PC-9 (cell line): ENCODE results near the gene PNMA6A. TPM values are rescaled to one million over a fixed set of nuclear protein-coding genes. Genes with fewer than 3 reads are reported as not detected.
"Not testable (repeated sequence)": the region's sequence is repeated elsewhere in the genome, so short reads cannot be mapped to it uniquely, and the experiment has no call there.

ENCODE experiments used
- Bru-seq: library from RNA; stranded (reverse); fragments of 400-500 nt; gene quantifications from one replicate; lab custom pipeline; 2021; lab: Mats Ljungman, UMichigan
- BruChase-seq, 2 experiments: library from RNA; stranded (reverse); fragments of 400-500 nt; gene quantifications; one replicate each; lab custom pipeline; 2021; lab: Mats Ljungman, UMichigan
- BruUV-seq: library from RNA; stranded (reverse); fragments of 400-500 nt; replicated peaks from 2 replicates; lab custom pipeline; 2021; lab: Mats Ljungman, UMichigan
- CTCF ChIA-PET: fragments of 300-600 bp; sonication (Branson Sonifier 250); formaldehyde crosslinking; loops from one replicate; lab custom pipeline; 2022; ENCODE audit warnings: antibody characterized with exemption; lab: Charles Lee
- POLR2A ChIA-PET: fragments of 300-600 bp; sonication (Branson Sonifier 250); formaldehyde crosslinking; loops from one replicate; lab custom pipeline; 2022; ENCODE audit warnings: antibody characterized with exemption; ENCODE audit not compliant: unreplicated experiment; lab: Charles Lee
- DNase-seq, 2 experiments: peaks; one replicate each; pipeline versions ENCODE4 v3.0.0 to v3.0.0-alpha.2; 2015 to 2022; ENCODE audit warnings: mixed read lengths in 1 of 2
- H2AFZ ChIP-seq: fragments of 200-600 bp; sonication (generic); 2 replicates; pipeline ENCODE4 v1.8.1; 2017; ENCODE audit warnings: antibody characterized with exemption
- H3F3A ChIP-seq: fragments of 200-600 bp; sonication (generic); 2 replicates; pipeline ENCODE4 v1.8.1; 2017; ENCODE audit warnings: antibody characterized with exemption, mild to moderate bottlenecking, low read depth; ENCODE audit not compliant: insufficient read depth
- H3K27ac ChIP-seq: fragments of 200-600 bp; sonication (generic); 2 replicates; pipeline ENCODE4 v1.6.1; 2016; ENCODE audit warnings: mixed run types
- H3K27me3 ChIP-seq: fragments of 200-600 bp; sonication (generic); 2 replicates; pipeline ENCODE4 v1.6.1; 2016; ENCODE audit warnings: low read depth, mixed run types; ENCODE audit not compliant: insufficient read depth
- H3K36me3 ChIP-seq: fragments of 200-600 bp; sonication (generic); 2 replicates; pipeline ENCODE4 v1.6.1; 2016; ENCODE audit warnings: low read depth, mixed run types
- H3K4me1 ChIP-seq: fragments of 200-600 bp; sonication (generic); replicated peaks from 2 replicates; pipeline ENCODE4 v1.6.1; 2016; ENCODE audit warnings: mixed run types; ENCODE audit not compliant: insufficient read depth
- H3K4me2 ChIP-seq: fragments of 200-600 bp; sonication (generic); 2 replicates; pipeline ENCODE4 v1.6.1; 2017; ENCODE audit warnings: mixed run types
- H3K4me3 ChIP-seq: fragments of 200-600 bp; sonication (generic); 2 replicates; pipeline ENCODE4 v1.6.1; 2016; ENCODE audit warnings: mixed run types
- H3K79me2 ChIP-seq: fragments of 200-600 bp; sonication (generic); 2 replicates; pipeline ENCODE4 v1.6.1; 2017; ENCODE audit warnings: low read depth, mixed run types
- H3K9me2 ChIP-seq: fragments of 200-600 bp; sonication (generic); 2 replicates; pipeline ENCODE4 v1.8.1; 2017; ENCODE audit warnings: mild to moderate bottlenecking; ENCODE audit not compliant: insufficient read depth
- H3K9me3 ChIP-seq: fragments of 200-600 bp; sonication (generic); 2 replicates; pipeline ENCODE4 v1.8.1; 2016; ENCODE audit warnings: low read depth; ENCODE audit not compliant: insufficient read depth
- H4K20me1 ChIP-seq: fragments of 200-600 bp; sonication (generic); 2 replicates; pipeline ENCODE4 v1.8.1; 2017; ENCODE audit not compliant: insufficient read depth
- EZH2 ChIP-seq: fragments of 200-600 bp; sonication (generic); IDR thresholded peaks from 2 replicates; pipeline ENCODE4 v1.8.0; 2017; ENCODE audit warnings: antibody characterized with exemption, low read depth
- intact Hi-C: fragments of 100-400 bp; cut with micrococcal nuclease; formaldehyde crosslinking; loops from one replicate; pipeline ENCODE4 v1.10.0; 2022; ENCODE audit not compliant: unreplicated experiment
- long read RNA-seq: library from polyadenylated mRNA; stranded (forward); transcript quantifications from one replicate; pipeline ENCODE4 v2.0.0, GENCODE V29; 2022
- total RNA-seq: library from RNA; stranded (reverse); gene quantifications from 2 replicates; pipeline ENCODE4 v1.2.3, GENCODE V29; 2021
- TF ChIP-seq, protein P1 (sequence below): fragments of 200-600 bp; sonication (generic); conservative IDR thresholded peaks from 2 replicates; pipeline ENCODE4 v1.6.1; 2017; ENCODE audit warnings: mixed run types, antibody characterized with exemption, mild to moderate bottlenecking, moderate library complexity

Gene PNMA6A
- total RNA-seq, result not detected in 2 replicates
- Bru-seq, nascent RNA, result not detected
- BruChase-seq, experiment 1, labeled RNA remaining after a 2-hour chase, result not detected
- BruChase-seq, experiment 2, labeled RNA remaining after a 6-hour chase, result not detected
- long read RNA-seq, result 0 reads

DNA sequence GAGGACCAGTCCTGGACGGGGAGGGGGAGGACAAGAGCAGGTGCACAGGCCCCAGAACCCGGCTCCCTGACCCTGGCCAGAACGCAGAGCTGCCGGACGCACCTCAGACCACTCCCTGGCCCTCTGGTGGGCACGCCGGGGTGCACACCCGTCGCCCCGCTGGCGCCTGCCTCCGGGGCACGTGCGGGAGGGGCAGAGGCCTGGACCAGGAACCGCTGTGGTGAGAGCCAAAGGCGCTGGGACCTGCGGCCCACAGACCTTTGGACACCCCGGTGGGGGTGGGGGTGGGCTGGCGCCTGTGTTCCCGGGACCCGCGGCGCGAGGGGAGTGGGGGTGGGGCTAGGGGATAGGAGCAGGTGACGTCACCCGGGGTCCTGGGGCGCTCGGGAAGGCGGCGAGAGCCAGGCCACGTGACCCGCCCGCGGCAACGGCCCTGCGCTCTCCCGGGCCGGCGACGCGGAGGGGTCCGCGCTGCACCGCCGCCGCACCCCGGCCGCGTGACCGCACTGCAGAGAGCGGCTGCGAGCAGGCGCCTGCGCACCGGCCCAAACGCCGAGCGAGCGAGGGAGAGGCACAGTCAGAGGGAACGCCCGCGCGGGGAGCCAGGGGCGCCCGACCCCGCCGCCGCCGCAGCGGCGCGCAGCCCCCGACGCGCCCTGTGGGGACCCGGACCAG is at the start of gene PNMA6A:
Gene PNMA6A, plus strand, starts transcription at position 546 of the 675 bp plus-strand sequence. CDS start 609 bp downstream, outside the sequence.
- H3K9me2 ChIP-seq, H3K4me1 ChIP-seq, BruUV-seq, H4K20me1 ChIP-seq, DNase-seq, H3K27ac ChIP-seq, H3K36me3 ChIP-seq, H3K4me3 ChIP-seq, POLR2A ChIA-PET, H3K79me2 ChIP-seq, CTCF ChIA-PET, H3K9me3 ChIP-seq, H3K4me2 ChIP-seq, H2AFZ ChIP-seq, H3F3A ChIP-seq, H3K27me3 ChIP-seq, intact Hi-C loops: not testable (repeated sequence)

DNA sequence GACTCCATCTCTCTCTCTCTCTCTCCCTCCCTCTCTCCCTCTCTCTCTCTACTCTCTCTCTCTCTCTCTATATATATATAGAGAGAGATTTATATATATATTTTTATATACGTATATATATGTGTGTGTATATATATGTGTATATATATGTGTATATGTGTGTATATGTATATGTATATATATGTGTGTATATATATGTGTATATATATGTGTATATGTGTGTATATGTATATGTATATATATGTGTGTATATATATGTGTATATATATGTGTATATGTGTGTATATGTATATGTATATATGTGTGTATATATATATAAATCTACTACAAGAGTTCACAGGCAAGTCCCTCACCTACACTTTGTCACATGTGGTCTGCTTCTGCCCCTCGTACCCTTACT is 45.8 kb upstream of the PNMA6A start:
- H3K4me3 ChIP-seq, H3K9me3 ChIP-seq, H2AFZ ChIP-seq, BruUV-seq, H4K20me1 ChIP-seq, H3K9me2 ChIP-seq, H3K27ac ChIP-seq, DNase-seq, H3F3A ChIP-seq, POLR2A ChIA-PET, CTCF ChIA-PET, H3K4me1 ChIP-seq, intact Hi-C loops, H3K36me3 ChIP-seq, H3K4me2 ChIP-seq, H3K79me2 ChIP-seq: not testable (repeated sequence)
- peaks cover 55% of the 10 kb centered on the region for H3K27me3 ChIP-seq

DNA sequence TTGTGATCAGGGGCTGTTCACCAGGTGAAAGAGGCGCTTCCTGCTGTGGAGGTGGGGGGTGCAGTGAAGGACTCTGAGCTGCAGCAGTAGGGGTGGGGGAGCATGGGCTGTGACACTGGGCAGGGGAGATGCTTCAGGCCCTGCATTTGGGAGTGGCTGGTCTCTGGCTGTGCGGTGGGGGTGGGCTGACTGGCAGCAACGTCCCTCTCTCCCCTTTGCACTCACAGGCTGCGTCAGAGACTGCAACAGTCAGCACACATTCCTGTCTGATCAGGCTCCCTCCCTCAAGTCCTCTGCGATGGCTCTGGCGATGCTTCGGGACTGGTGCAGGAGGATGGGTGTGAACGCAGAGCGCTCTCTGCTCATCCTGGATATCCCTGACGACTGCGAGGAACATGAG is 43.8 kb upstream of the PNMA6A start:
- H3K9me3 ChIP-seq, DNase-seq, BruUV-seq, H2AFZ ChIP-seq, CTCF ChIA-PET, H3F3A ChIP-seq, H3K4me3 ChIP-seq, H3K4me2 ChIP-seq, H3K9me2 ChIP-seq, H3K79me2 ChIP-seq, H3K27ac ChIP-seq, POLR2A ChIA-PET, H3K36me3 ChIP-seq, H4K20me1 ChIP-seq, intact Hi-C loops, H3K4me1 ChIP-seq: not testable (repeated sequence)
- peaks cover 58% of the 10 kb centered on the region for H3K27me3 ChIP-seq

DNA sequence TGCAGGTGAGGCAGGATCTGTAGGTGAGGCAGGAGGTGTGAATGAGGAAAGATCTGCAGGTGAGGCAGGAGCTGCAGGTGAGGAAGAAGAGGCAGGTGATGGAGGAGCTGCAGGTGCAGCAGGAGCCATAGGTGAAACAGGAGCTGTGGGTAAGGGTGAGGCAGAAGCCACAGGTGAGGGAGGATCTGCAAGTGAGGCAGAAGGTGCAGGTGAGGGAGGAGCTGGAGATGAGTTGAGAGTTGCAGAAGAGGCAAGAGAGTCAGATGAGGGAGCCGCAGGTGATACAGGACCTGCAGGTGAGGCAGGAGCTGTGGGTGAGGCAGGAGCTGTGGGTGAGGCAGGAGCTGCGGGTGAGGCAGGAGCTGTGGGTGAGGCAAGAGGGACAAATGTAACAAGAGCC is 43.1 kb upstream of the PNMA6A start:
- Histone ChIP-seq H3K4me3 (no peak overlapping the region), H3K27me3 (peaks cover 55% of the 10 kb centered on the region), H4K20me1 (no peaks in the 10 kb centered on the region), H3F3A (no peaks in the 10 kb centered on the region), H3K9me2 (no peaks in the 10 kb centered on the region), H3K9me3 (no peaks in the 10 kb centered on the region), H2AFZ (no peak overlapping the region), H3K36me3 (no peaks in the 10 kb centered on the region), H3K4me1 (no peaks in the 10 kb centered on the region), H3K4me2 (no peak overlapping the region), H3K79me2 (no peaks in the 10 kb centered on the region), H3K27ac (no peak overlapping the region)
- CTCF ChIA-PET, result no interaction called here
- intact Hi-C loops, result no loop called here
- POLR2A ChIA-PET, result no interaction called here
- TF ChIP-seq, protein P1, sequence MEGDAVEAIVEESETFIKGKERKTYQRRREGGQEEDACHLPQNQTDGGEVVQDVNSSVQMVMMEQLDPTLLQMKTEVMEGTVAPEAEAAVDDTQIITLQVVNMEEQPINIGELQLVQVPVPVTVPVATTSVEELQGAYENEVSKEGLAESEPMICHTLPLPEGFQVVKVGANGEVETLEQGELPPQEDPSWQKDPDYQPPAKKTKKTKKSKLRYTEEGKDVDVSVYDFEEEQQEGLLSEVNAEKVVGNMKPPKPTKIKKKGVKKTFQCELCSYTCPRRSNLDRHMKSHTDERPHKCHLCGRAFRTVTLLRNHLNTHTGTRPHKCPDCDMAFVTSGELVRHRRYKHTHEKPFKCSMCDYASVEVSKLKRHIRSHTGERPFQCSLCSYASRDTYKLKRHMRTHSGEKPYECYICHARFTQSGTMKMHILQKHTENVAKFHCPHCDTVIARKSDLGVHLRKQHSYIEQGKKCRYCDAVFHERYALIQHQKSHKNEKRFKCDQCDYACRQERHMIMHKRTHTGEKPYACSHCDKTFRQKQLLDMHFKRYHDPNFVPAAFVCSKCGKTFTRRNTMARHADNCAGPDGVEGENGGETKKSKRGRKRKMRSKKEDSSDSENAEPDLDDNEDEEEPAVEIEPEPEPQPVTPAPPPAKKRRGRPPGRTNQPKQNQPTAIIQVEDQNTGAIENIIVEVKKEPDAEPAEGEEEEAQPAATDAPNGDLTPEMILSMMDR, result no peak
- no peak for TF ChIP-seq EZH2
- DNase-seq, result no peak
- no TSS peak for BruUV-seq
